GM10248 (cell line): ENCODE results near the gene FIS1.

ENCODE experiments used
- CTCF ChIA-PET: fragments of 300-600 bp; sonication (Branson Sonifier 250); formaldehyde crosslinking; extraction: SDS; loops from one replicate; lab custom pipeline; 2021; ENCODE audit warnings: antibody characterized with exemption; lab: Yijun Ruan, JAX
- POLR2A ChIA-PET: fragments of 350-650 bp; sonication (Branson Sonifier 250); formaldehyde crosslinking; extraction: SDS; loops from one replicate; lab custom pipeline; 2020; ENCODE audit warnings: antibody characterized with exemption; lab: Yijun Ruan, JAX
- DNase-seq: peaks from one replicate; pipeline ENCODE4 v3.0.0; 2012; ENCODE audit errors: extremely low spot score
- TF ChIP-seq, protein P1 (sequence below): IDR thresholded peaks from 2 replicates; pipeline ENCODE4 v1.5.1; 2012; ENCODE audit warnings: mild to moderate bottlenecking, low read depth; ENCODE audit errors: extremely low read depth, missing control alignments, control extremely low read depth

Gene FIS1

DNA sequence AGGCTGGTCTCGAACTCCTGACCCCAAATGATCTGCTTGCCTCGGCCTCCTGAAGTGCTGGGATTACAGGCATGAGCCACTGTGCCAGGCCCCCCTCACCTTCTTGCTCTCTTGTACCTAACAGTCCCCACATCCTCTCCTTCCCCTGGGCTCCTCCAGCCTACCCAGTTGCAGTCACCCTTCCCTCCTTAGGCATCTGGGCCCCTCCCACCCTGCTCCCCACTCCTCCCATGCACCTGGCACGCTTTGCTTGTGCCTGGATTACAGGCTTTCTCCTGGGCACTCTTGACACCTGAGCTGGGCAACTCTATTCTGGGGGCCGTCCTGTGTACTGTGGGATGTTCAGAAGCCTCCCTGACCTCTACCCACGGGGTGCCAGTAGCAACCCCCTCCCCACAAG is 10.2 kb downstream of the FIS1 start:
- ChIA-PET CTCF (interaction anchor here (1.7 to 3.7 kb wide), 3 partner anchors 9 to 48 kb away, joined by 4 to 21 read pairs (median 7); partner anchors contain the start of gene FIS1), POLR2A (no interaction called here)
- TF ChIP-seq, protein P1, sequence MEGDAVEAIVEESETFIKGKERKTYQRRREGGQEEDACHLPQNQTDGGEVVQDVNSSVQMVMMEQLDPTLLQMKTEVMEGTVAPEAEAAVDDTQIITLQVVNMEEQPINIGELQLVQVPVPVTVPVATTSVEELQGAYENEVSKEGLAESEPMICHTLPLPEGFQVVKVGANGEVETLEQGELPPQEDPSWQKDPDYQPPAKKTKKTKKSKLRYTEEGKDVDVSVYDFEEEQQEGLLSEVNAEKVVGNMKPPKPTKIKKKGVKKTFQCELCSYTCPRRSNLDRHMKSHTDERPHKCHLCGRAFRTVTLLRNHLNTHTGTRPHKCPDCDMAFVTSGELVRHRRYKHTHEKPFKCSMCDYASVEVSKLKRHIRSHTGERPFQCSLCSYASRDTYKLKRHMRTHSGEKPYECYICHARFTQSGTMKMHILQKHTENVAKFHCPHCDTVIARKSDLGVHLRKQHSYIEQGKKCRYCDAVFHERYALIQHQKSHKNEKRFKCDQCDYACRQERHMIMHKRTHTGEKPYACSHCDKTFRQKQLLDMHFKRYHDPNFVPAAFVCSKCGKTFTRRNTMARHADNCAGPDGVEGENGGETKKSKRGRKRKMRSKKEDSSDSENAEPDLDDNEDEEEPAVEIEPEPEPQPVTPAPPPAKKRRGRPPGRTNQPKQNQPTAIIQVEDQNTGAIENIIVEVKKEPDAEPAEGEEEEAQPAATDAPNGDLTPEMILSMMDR = no peak
- no peak for DNase-seq

DNA sequence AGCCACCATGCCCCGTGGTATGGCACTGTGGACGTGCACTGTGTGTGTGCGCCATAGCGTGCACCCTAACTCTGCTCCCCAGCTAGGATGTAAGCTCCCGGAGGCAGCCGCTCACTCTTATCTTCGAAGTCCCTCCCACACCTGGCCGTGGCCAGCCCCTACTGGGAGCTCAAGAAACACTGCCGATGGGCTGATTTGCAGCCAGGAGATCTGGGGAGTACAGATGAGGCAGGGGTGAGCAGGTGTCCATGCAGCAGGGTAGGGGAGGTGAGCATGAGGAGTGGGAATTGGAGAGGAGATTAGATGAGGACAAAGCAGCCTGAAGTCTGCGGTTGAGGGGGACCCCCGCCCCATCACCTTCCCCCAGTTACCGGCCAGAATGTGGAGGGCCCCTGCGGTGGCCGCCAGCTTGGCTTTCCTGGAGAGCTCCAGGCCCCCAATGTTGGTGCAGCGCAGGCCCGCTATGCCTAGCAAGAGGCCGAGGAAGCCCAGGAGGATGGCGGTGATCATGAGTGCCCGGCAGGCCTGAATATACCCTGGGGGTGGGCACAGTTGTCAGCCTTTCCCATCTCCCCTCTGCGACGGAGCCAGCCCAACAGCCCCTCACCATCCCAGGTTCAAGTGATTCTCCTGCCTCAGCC is 10.9 kb downstream of the FIS1 start:
- CTCF ChIA-PET = interaction anchor here (2.3 to 3.7 kb wide), 2 partner anchors 10 to 49 kb away, joined by 7 to 21 read pairs; partner anchors contain the start of gene FIS1

DNA sequence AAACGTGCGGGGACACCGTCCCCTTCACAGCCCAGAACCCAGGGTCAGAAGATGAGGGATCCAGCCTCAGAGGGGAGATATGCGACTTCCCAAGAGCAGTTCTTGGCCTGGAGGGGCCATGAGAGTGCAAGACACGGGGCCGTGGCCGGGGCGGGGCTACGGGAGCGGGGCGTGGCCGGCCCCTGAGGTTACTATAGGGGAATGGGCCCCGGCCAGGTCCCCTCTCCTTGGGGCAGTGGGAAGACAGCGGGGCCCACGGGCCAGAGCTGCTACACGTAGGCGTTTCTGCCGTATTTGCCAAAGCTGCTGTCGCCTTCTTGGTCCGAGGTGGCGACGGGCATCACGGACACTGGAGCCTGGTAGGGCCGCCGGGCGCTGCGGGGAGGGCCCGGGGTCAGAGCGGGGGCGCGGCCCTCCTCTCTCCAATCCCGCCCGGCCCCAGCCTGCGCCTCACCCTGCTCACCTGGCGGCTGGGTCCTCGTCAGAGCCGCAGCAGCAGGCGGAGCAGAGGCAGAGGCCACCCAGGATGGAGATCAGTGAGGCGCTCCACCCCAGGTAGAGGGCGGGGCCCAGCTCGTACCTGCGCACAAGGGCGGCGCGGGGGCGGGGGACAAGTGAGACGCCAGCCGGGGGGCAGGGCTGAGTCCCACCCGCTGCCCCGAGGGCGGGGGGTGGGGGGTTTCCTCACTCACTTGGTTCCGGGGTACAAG is 12.6 kb downstream of the FIS1 start:
- TF ChIP-seq, protein P1 = no peak
- CTCF ChIA-PET = interaction anchor here (1.0 kb wide), 1 partner anchor 12 kb away, joined by 3 read pairs; no protein-coding TSS in a partner anchor
- DNase-seq = no peak
- POLR2A ChIA-PET = no interaction called here

More for the DNA sequence above, 10.9 kb downstream of the FIS1 start:
- TF ChIP-seq, protein P1 = no peak
- DNase-seq = no peak
- POLR2A ChIA-PET = no interaction called here

DNA sequence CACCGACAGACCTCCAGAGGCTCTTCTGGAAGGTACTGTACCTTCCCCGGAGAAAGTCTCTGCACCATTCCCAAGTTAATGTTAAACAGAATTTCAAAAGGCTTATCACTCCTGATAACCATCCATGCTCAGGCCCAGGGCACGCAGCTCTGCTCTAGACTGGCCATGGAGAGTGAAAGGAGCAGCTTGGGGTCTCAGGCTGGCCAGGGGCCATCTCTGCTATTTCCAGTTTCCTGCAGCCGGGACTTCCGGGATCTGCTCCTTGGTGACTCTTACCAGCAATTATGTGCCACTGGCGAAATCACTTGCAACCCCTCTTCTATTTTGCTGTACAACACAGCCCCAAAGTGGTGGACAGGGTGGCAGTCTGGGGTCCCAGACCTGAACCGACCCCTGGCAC is 13.2 kb downstream of the FIS1 start:
- TF ChIP-seq, protein P1 = no peak
- POLR2A ChIA-PET = no interaction called here
- CTCF ChIA-PET = interaction anchor here (1.0 to 7.0 kb wide), 2 partner anchors 12 to 13 kb away, joined by 3 to 49 read pairs; partner anchors contain the start of gene FIS1
- DNase-seq = no peak

DNA sequence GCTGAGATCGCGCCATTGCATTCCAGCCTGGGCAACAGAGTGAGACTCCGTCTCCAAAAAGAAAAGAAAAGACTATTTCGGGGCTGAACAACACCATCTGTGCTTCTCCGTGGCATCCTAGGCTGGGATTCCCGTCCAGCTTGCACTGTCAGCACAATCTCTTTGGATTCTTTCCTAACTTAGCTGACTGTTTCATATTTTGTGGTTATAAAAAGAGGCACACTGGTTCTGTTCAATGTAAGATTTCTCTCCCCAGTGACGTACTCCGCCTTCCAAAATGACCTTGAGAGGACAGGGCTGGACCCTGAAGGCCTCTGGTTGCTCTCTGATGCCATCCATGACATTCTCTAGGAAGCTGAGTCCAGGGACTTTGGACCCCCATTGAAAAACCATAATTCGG is 18.2 kb downstream of the FIS1 start:
- DNase-seq = no peak
- ChIA-PET POLR2A (interaction anchor here (0.7 kb wide), 1 partner anchor 9 kb away, joined by 3 read pairs; the partner anchor contains the start of genes PLOD3 and ZNHIT1), CTCF (interaction anchor here (0.8 to 7.0 kb wide), 6 partner anchors 9 to 69 kb away, joined by 3 to 49 read pairs (median 3); partner anchors contain the start of genes FIS1, PLOD3 and ZNHIT1)
- TF ChIP-seq, protein P1 = no peak

DNA sequence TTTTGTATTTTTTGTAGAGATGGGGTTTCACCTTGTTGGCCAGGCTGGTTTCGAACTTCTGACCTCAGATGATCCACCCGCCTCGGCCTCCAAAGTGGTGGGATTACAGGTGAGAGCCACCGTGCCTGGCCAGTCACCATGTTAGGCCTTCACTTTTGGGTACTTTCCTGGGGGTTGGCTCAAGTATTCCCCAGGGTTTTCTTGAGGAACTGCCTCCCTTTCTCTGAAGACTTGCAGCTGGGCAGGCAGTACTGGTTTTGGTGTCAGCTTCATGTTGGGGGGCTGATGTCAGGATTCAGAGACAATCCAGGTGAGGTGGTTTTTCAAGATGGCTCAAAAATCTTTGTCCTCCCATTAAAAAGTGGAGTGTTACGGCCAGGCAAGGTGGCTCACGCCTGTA is 19.2 kb downstream of the FIS1 start:
- DNase-seq = no peak
- TF ChIP-seq, protein P1 = no peak
- ChIA-PET POLR2A (no interaction called here), CTCF (interaction anchor here (1.2 to 7.0 kb wide), 4 partner anchors 9 to 18 kb away, joined by 3 to 49 read pairs (median 4); partner anchors contain the start of genes FIS1 and PLOD3)
